SK-N-SH treated with all-trans-retinoic acid at 6 μM for 48 hours (cell line): ENCODE measurements around the gene VGF.

Experiments used
- ATAC-seq: fragments of 200-7000 bp; cut with Tn5 transposase; 3 replicates; pipeline ENCODE4 v1.9.1; 2020; ENCODE audit warnings: mild to moderate bottlenecking, moderate library complexity
- ARNTL ChIP-seq: fragments of 450-650 bp; formaldehyde crosslinking; IDR thresholded peaks from 2 replicates; pipeline ENCODE4 v1.5.0; 2020; ENCODE audit warnings: low read depth, mild to moderate bottlenecking, moderate library complexity, borderline replicate concordance
- BACH2 ChIP-seq: fragments of 250-450 bp; sonication (Bioruptor Pico); IDR thresholded peaks from 2 replicates; pipeline ENCODE4 v1.9.0; 2021; ENCODE audit warnings: mild to moderate bottlenecking, borderline replicate concordance
- CSDC2 ChIP-seq: fragments of 250-450 bp; sonication (Bioruptor Pico); IDR thresholded peaks from 2 replicates; pipeline ENCODE4 v1.5.0; 2020; ENCODE audit warnings: mild to moderate bottlenecking, moderate library complexity
- ESRRG ChIP-seq: fragments of 250-450 bp; sonication (Bioruptor Pico); IDR thresholded peaks from 2 replicates; pipeline ENCODE4 v1.6.1; 2021; ENCODE audit warnings: mild to moderate bottlenecking
- GLIS3 ChIP-seq: fragments of 250-450 bp; sonication (Bioruptor Pico); IDR thresholded peaks from 2 replicates; pipeline ENCODE4 v1.5.0; 2020; ENCODE audit warnings: mild to moderate bottlenecking, moderate library complexity
- ISL1 ChIP-seq: fragments of 250-450 bp; sonication (Bioruptor Pico); IDR thresholded peaks from 2 replicates; pipeline ENCODE4 v2.1.2; 2022; ENCODE audit warnings: mild to moderate bottlenecking, moderate library complexity
- OSR1 ChIP-seq: fragments of 250-450 bp; sonication (Bioruptor Pico); IDR thresholded peaks from 2 replicates; pipeline ENCODE4 v1.8.0; 2022; ENCODE audit warnings: moderate library complexity, mild to moderate bottlenecking, inconsistent platforms
- RARB ChIP-seq: fragments of 250-450 bp; sonication (Bioruptor Pico); IDR thresholded peaks from 2 replicates; pipeline ENCODE4 v1.8.0; 2021; ENCODE audit warnings: mild to moderate bottlenecking, moderate library complexity
- SNAI2 ChIP-seq: fragments of 250-450 bp; sonication (Bioruptor Pico); IDR thresholded peaks from 2 replicates; pipeline ENCODE4 v1.5.0; 2020; ENCODE audit warnings: mild to moderate bottlenecking, moderate library complexity
- TCF4 ChIP-seq: fragments of 250-450 bp; sonication (Bioruptor Pico); IDR thresholded peaks from 2 replicates; pipeline ENCODE4 v1.8.0; 2021; ENCODE audit warnings: mild to moderate bottlenecking, moderate library complexity, borderline replicate concordance
- TOX ChIP-seq: fragments of 250-450 bp; sonication (Bioruptor Pico); IDR thresholded peaks from 2 replicates; pipeline ENCODE4 v1.8.0; 2021; ENCODE audit warnings: mild to moderate bottlenecking, moderate library complexity, borderline replicate concordance
- ZC3H10 ChIP-seq: fragments of 250-450 bp; sonication (Bioruptor Pico); IDR thresholded peaks from 2 replicates; pipeline ENCODE4 v1.5.1; 2021; ENCODE audit warnings: mild to moderate bottlenecking, moderate library complexity
- ZFP3 ChIP-seq: fragments of 250-450 bp; sonication (Bioruptor Pico); IDR thresholded peaks from 2 replicates; pipeline ENCODE4 v1.5.0; 2020; ENCODE audit warnings: mild to moderate bottlenecking, moderate library complexity
- ZFP30 ChIP-seq: fragments of 450-650 bp; formaldehyde crosslinking; IDR thresholded peaks from 2 replicates; pipeline ENCODE4 v1.5.0; 2022; ENCODE audit warnings: mild to moderate bottlenecking, moderate library complexity
- ZNF565 ChIP-seq: fragments of 450-650 bp; formaldehyde crosslinking; conservative IDR thresholded peaks from 2 replicates; pipeline ENCODE4 v1.5.0; 2020; ENCODE audit warnings: low read depth, mild to moderate bottlenecking, moderate library complexity
- ZNF70 ChIP-seq: fragments of 450-650 bp; formaldehyde crosslinking; IDR thresholded peaks from 2 replicates; pipeline ENCODE4 v1.5.0; 2020; ENCODE audit warnings: mild to moderate bottlenecking, moderate library complexity
- ZNF8 ChIP-seq: fragments of 450-650 bp; formaldehyde crosslinking; IDR thresholded peaks from 2 replicates; pipeline ENCODE4 v1.5.0; 2020; ENCODE audit warnings: mild to moderate bottlenecking, moderate library complexity
- TF ChIP-seq, protein P1 (sequence below): fragments of 250-450 bp; sonication (Bioruptor Pico); IDR thresholded peaks from 2 replicates; pipeline ENCODE4 v1.5.1; 2021; ENCODE audit warnings: mild to moderate bottlenecking, moderate library complexity
- TF ChIP-seq, protein P2 (sequence below): fragments of 250-450 bp; sonication (Bioruptor Pico); IDR thresholded peaks from 2 replicates; pipeline ENCODE4 v1.5.0; 2020; ENCODE audit warnings: mild to moderate bottlenecking, moderate library complexity
- TF ChIP-seq, protein P3 (sequence below): fragments of 250-450 bp; sonication (Bioruptor Pico); IDR thresholded peaks from 2 replicates; pipeline ENCODE4 v1.8.0; 2021; ENCODE audit warnings: low read depth, mild to moderate bottlenecking, moderate library complexity, borderline replicate concordance
- TF ChIP-seq, protein P4 (sequence below): fragments of 250-450 bp; sonication (Bioruptor Pico); IDR thresholded peaks from 2 replicates; pipeline ENCODE4 v1.5.1; 2020; ENCODE audit warnings: low read depth, mild to moderate bottlenecking, moderate library complexity

VGF gene

DNA sequence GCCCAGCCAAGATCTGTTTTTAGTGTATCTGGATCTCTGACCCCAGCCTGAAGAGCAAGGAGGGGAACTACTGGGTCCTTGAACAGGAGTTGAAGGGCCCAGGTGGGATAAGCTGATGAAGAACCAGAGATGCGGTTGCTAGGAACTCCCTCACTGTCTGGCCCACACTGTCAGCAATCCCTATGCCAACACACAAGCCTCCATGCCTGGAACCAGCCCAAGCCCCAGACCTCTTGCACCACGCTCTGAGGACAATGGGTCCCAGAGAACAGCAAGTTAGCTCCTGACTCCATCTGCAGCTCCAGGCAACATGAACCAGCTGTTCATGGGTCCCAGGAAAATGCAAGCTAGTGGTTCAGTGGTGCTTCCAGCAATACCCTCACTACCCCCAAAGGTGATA, 12.3 kb upstream of the VGF start:
- no peak for TF ChIP-seq RARB
- no peak for TF ChIP-seq TCF4 (CRISPR knock-in tag)
- TF ChIP-seq ISL1 = no peak
- no peak for TF ChIP-seq ZC3H10 (CRISPR knock-in tag)
- TF ChIP-seq, protein P1, sequence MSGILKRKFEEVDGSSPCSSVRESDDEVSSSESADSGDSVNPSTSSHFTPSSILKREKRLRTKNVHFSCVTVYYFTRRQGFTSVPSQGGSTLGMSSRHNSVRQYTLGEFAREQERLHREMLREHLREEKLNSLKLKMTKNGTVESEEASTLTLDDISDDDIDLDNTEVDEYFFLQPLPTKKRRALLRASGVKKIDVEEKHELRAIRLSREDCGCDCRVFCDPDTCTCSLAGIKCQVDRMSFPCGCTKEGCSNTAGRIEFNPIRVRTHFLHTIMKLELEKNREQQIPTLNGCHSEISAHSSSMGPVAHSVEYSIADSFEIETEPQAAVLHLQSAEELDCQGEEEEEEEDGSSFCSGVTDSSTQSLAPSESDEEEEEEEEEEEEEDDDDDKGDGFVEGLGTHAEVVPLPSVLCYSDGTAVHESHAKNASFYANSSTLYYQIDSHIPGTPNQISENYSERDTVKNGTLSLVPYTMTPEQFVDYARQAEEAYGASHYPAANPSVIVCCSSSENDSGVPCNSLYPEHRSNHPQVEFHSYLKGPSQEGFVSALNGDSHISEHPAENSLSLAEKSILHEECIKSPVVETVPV (CRISPR knock-in tag) = no peak
- TF ChIP-seq BACH2 (CRISPR knock-in tag) = no peak
- no peak for TF ChIP-seq TOX (CRISPR knock-in tag)
- TF ChIP-seq CSDC2 = no peak
- TF ChIP-seq ZFP3 (CRISPR knock-in tag) = no peak
- ATAC-seq = no peak

DNA sequence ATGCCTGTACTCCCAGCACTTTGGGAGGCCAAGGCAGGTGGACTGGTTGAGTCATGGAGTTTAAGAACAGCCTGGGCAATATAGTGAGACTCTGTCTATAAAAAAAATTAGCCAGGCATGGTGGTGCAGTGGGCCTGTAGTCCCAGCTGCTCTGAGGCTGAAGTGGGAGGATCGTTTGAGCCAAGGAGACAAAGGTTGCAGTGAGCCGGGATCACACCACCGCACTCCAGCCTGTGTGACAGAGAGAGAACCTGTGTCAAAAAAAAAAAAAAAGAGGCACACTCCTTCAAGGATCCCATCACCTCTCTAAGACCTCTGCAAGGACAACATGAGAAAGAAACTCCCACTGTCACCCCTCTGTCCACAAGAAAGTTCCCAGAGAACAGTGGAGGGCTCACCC, 10.3 kb upstream of the VGF start:
- no peak for ATAC-seq
- no peak for TF ChIP-seq ZNF8
- no peak for TF ChIP-seq ZNF565 (CRISPR knock-in tag)
- no peak for TF ChIP-seq RARB
- no peak for TF ChIP-seq SNAI2 (CRISPR knock-in tag)
- TF ChIP-seq ZNF70 (CRISPR knock-in tag) = no peak
- no peak for TF ChIP-seq ZC3H10 (CRISPR knock-in tag)
- TF ChIP-seq OSR1 (CRISPR knock-in tag) = no peak
- TF ChIP-seq GLIS3 (CRISPR knock-in tag) = no peak
- TF ChIP-seq, protein P2, sequence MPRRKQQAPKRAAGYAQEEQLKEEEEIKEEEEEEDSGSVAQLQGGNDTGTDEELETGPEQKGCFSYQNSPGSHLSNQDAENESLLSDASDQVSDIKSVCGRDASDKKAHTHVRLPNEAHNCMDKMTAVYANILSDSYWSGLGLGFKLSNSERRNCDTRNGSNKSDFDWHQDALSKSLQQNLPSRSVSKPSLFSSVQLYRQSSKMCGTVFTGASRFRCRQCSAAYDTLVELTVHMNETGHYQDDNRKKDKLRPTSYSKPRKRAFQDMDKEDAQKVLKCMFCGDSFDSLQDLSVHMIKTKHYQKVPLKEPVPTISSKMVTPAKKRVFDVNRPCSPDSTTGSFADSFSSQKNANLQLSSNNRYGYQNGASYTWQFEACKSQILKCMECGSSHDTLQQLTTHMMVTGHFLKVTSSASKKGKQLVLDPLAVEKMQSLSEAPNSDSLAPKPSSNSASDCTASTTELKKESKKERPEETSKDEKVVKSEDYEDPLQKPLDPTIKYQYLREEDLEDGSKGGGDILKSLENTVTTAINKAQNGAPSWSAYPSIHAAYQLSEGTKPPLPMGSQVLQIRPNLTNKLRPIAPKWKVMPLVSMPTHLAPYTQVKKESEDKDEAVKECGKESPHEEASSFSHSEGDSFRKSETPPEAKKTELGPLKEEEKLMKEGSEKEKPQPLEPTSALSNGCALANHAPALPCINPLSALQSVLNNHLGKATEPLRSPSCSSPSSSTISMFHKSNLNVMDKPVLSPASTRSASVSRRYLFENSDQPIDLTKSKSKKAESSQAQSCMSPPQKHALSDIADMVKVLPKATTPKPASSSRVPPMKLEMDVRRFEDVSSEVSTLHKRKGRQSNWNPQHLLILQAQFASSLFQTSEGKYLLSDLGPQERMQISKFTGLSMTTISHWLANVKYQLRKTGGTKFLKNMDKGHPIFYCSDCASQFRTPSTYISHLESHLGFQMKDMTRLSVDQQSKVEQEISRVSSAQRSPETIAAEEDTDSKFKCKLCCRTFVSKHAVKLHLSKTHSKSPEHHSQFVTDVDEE (CRISPR knock-in tag) = no peak
- TF ChIP-seq, protein P3, sequence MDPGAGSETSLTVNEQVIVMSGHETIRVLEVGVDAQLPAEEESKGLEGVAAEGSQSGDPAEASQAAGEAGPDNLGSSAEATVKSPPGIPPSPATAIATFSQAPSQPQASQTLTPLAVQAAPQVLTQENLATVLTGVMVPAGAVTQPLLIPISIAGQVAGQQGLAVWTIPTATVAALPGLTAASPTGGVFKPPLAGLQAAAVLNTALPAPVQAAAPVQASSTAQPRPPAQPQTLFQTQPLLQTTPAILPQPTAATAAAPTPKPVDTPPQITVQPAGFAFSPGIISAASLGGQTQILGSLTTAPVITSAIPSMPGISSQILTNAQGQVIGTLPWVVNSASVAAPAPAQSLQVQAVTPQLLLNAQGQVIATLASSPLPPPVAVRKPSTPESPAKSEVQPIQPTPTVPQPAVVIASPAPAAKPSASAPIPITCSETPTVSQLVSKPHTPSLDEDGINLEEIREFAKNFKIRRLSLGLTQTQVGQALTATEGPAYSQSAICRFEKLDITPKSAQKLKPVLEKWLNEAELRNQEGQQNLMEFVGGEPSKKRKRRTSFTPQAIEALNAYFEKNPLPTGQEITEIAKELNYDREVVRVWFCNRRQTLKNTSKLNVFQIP = no peak
- no peak for TF ChIP-seq BACH2 (CRISPR knock-in tag)
- no peak for TF ChIP-seq ESRRG
- TF ChIP-seq TOX (CRISPR knock-in tag) = no peak

DNA sequence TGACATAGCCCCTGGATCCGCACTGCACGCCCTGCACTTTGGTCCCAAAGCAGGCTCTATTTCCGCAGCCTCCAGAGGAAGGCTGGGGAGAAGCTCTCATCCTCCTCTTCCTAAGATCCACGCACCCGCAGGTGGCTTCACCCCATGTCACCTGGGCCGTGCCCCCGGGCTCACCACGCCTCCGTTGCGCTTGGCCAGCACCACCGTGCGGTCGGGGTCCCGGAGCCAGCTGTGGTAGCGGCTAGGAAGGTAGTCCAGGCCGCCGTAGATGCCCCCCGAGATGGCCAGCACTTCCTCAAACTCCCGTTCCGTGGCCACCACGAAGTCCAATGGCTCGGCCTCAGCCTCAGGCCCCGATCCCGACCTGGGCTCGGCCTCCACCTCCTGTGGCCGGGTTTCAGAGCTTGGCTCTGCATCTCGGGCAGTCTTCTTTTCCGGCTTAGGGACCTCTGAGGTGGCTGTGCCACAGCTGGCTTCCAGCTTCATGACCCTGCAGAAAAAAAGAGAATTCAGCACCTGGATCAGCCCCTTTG, 9.0 kb upstream of the VGF start:
- TF ChIP-seq GLIS3 (CRISPR knock-in tag) (no peak), ARNTL (no peak), ZFP30 (no peak), RARB (no peak), CSDC2 (no peak), ZC3H10 (CRISPR knock-in tag) (no peak), TCF4 (CRISPR knock-in tag) (no peak), BACH2 (CRISPR knock-in tag) (no peak), ZNF70 (CRISPR knock-in tag) (no peak), ZFP3 (CRISPR knock-in tag) (no peak), TOX (CRISPR knock-in tag) (no peak), ZNF8 (no peak), ISL1 (no peak), ESRRG (no peak), SNAI2 (CRISPR knock-in tag) (no peak), OSR1 (CRISPR knock-in tag) (no peak)
- TF ChIP-seq, protein P1 (CRISPR knock-in tag) = no peak
- TF ChIP-seq, protein P4, sequence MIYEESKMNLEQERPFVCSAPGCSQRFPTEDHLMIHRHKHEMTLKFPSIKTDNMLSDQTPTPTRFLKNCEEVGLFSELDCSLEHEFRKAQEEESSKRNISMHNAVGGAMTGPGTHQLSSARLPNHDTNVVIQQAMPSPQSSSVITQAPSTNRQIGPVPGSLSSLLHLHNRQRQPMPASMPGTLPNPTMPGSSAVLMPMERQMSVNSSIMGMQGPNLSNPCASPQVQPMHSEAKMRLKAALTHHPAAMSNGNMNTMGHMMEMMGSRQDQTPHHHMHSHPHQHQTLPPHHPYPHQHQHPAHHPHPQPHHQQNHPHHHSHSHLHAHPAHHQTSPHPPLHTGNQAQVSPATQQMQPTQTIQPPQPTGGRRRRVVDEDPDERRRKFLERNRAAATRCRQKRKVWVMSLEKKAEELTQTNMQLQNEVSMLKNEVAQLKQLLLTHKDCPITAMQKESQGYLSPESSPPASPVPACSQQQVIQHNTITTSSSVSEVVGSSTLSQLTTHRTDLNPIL = no peak
- no peak for ATAC-seq
